Measurements from ENCODE around the gene TULP1.

TULP1 gene

DNA sequence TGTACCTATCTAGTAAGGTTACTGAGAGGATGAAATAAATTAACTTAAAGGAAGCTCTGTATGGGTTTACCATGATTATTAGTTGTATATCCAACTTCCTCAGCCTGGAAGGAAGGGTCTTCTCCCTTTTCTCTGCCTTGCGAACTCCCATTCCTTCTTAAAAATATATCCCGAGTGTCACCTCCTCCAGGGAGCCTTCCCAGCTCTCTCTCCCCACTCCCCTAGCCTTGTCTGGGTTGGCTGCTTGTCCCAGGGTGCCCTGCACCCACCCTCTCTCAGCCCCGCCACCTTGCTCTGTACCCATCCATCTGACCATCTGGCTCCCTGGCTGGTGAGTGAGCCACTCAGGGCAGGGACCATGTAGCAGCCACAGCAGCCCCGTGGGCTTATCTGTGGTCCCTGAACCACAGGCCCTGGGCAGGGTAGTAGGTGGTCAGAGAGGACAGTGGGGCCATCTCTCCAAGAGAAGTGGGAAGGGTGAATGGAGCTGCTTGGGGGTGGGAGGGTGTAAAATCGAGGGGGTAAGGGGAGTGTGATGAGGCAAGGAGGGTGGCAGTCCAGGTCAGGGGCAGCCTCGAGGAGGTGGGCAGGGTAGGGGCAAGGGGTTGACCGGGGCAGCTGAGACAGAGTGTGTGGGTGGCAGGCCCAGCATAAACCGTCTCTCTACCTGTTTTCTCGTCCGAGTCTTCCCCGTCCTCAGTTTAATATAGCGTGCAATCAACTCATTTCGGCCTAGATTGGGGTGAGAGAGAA, 28.6 kb downstream of the TULP1 start:
- no peak for DNase-seq (ENCODE audit: low spot score)

DNA sequence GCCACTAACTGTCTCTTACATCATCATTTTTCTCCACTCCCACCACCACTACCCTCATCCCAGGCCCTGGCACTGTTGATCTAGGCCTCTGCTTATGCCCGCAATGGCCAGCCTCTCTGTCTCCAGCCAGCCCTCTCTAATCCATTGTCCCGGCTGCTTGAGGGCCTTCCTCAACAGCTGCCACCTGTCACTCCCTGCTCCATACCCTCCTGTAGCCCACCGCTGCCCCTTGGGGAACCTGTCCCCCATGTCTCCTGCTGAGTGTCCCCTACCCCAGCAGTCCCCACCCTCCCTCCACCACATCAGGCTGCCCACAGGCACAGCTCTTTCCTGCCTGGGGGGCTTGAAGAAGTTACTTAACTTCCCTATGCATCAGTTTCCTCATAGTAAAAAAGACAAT, 29.2 kb downstream of the TULP1 start:
- no peak for DNase-seq (ENCODE audit: low spot score)

DNA sequence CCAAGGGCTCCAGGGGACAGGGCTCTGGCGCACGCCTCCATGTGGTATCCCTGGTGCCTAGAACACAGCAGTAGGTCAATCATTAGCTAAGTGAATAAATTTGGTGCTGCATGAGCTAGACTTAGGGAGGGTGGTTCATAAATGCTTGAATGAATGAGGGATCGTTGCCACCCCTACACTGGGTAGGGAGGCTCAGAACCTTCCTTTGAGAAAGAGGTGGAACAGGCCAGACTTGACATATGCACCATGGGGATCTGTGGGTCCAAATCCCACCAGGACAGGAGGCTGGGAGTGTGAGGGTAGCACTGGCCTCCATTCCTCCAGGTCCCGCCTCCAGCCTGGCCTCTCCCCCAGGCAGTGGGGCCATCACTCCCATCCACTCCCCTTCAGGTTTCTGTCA, 29.6 kb downstream of the TULP1 start:
- DNase-seq (ENCODE audit: low spot score), result no peak

DNA sequence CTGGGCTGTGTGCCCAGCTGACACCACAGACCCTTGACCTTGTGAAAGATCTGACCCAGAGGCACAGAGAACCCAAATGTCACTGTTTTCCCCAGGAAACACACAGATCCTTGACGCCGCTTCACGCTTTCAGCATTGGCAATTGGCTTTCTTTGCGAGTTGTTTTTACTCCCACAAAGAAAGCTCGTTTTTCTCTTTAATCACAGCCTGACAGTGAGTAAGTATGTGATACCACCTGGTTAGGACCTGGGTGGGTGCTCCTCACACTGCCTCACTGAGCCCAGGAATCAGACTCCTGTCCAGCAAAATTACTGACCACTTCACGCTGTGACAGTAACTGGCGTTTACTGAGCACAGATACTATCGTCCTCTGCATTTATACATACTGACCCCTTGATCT, 31.5 kb downstream of the TULP1 start:
- no peak for DNase-seq (ENCODE audit: low spot score)

DNA sequence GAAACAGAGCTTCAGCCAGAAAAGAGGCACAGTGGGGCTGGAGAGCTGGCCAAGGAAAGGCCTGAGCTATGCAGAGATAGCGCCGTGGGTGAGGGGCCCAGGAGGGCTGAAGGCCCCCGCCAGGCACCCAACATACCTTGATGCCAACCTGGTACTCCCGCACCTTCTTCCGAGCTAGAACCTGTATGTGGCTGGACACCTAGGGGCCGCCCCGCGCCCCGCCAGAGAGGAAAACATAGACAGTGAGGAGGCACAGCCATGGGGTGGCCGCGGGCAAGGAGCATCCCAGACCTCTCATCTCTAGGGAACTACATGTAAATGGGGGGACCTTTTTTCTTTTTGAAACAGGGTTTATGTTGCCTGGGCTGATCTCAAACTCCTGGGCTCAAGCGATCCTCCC, 32.5 kb downstream of the TULP1 start:
- DNase-seq (ENCODE audit: low spot score), result no peak

DNA sequence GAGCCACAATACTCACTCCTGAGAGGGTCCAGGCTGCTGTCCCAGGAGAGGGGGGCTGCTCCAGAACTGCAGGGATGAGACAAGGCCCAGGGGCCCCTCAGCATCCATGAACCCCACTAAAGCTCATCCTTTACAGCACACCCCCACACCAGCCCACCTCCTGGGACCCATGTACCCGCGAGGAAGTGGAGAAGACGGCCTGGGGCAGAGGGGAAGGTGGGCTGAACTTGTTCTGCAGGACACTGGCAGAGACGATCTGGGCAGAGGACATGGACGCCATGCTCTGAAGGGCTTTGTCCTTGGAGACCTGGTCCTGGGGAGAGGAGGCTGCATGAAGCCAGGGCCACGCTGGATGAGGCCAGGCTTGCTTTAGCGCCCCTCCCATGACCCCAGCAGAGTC, 34.4 kb downstream of the TULP1 start:
- DNase-seq (ENCODE audit: low spot score), result no peak

DNA sequence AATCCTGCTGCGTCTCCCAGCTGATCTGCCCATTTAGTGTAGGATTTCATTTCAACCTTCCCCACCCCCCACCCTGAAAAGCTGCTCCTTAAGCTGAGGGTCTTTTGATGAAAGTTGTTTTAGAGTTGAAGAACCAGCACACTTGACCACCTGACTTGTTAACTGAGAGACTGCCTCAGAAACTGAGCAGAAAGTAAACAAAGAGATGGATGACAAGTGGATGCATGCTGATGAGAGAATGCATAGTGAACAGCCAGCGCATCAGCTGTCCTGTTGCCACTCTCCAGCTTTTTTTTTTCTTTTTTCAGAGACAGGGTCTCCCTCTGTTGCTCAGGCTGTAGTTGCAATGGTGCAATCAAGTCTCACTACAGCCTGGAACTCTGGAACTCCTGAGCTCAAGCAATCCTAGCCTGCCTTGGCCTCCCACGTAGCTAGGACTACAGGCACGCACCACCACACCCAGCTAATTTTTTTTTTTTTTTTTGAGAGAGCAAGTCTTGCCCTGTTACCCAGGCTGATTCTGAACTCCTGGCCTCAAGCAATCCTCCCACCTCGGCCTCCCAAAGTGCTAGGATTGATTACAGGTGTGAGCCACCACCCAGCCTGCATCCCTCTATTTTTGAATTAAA, 35.0 kb downstream of the TULP1 start:
- DNase-seq (ENCODE audit: low spot score), result no peak

DNA sequence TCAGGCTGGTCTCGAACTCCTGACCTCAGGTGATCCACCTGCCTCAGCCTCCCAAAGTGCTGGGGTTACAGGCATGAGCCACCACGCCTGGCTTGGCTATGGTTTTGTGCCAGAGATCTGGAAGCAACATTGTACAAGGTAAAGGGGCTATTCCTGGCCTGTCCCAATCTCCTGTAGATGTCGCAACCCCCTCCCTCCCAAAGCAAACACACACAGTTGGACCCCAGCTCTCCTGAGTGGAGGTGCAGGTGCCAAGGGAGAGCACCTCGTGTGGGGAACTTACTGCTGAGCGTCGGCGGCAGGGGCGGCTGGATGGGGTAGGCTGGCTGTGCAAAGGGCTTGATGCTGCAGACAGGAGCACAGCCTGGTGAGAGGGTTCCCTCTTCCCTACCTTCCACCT, 35.7 kb downstream of the TULP1 start:
- DNase-seq (ENCODE audit: low spot score), result no peak

DNA sequence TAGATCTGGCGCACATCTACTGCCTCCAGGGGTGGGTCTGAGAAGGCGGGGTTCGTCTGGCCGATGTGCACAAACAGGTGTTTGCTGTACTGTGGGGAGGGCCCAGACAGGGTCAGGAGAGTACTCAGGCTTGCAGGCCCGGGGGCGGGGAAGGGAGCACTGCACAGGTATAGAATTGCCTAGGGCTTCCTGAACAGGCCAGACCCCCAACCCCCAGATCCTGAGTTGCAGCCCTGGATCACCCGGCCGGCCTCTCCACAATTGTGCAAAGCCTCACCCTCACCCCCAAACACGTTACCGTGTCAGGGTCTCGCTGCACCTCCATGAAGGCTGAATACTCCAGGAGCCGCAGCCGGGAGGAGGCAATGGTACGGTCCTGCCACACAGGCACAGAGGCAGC, 36.7 kb downstream of the TULP1 start:
- no peak for DNase-seq (ENCODE audit: low spot score)

DNA sequence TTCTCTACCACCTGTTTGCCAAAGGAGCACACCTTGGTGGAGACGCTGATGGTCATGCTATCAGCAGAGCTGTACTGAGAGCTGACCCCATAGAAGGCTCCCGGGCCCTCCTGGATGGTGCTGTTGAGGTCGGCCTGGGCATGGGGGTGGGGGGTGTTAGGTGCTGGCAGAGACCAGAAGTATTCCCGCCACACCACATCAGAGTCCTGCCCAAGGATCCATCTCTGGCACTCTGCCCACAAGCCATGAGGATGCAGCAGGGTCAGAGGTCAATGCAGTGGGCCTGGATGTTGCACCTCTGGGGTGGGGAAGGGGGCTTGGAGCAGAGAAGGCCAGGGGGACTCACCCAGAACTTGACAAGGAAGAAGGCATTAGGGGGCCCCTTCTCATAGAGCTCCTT, 37.1 kb downstream of the TULP1 start:
- DNase-seq (ENCODE audit: low spot score), result no peak

DNA sequence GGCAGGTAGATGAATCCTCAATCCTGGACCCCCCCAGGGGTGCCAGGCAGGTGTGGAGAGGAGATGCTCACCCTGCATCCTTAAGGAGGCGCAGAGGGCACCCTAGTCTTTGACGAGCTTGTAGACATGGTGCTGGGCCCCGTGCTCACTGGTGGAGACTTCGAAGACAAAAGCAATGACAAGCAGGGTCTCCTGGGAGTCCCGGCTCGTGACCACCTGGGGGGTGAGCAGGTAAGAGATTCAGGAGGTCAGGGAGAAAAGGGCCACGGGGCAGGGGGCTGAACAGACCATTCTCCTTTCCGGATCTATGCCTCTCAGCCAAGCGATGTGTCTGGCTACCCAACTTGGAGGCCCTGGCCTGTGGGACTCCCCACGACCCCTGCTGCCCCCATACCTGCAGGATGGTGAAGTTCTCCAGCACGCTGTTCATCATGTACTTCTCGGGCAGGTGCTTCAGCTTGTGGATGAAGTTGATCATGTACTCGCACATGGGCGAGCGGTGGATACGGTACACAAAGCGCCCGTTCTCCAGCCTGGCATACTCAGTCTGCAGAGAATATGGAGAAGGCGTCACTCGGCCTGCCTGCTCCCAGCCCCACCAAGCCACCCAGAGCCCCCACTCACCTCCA, 37.6 kb downstream of the TULP1 start:
- no peak for DNase-seq (ENCODE audit: low spot score)

DNA sequence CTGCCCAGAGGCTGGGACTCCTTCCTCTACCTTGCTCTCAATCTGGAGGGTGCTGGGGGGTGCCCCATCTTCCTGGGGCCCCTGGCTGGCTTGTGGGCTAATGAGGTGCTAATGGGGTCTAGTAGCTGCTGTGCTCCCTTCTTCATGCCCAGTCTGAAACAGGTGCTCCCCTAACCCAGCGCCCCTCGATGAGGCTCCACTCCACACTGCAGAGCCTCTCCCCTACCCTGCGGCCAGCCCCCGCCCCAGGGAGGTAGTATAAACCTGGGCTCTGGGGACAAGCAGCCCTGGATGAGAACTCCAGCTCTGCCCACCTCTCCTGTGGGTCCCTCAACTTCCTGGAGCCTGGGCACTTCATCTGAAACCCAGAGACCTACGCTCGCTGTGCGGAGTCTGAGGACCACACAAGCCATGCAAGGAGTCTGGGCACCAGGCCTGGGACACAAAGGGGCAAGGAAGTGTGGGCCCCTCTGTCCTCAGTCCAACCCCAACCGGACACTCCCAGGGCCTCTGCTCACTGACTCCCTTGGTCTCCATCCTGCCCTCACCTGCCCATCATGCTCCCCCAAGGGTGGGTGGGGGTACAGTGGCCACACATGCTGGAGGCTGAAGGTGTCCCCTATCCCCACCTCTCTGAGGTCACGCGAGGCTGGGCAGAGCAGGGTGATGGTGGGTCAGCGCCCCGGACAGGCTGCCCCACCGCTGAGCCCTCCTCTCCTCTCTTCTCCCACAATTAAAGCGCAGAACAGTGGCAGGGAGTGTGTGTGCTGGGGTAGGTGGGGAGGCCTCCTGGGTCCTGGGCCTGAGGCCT, 38.4 kb downstream of the TULP1 start:
- DNase-seq (ENCODE audit: low spot score), result no peak

DNA sequence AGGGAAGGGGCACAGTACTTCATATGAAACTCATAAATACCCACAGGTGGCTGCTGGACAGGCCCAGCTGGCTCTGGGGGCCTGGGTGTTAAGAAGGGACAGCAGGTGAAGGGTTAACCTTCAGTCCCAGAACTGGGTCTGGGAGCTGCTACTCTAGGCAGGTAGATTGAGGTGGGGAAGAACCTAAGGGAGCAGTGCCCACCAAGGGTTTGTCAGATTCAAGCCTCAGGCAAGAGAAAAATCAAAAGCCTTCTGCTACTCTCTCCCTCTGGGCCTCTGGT, 38.9 kb downstream of the TULP1 start:
- DNase-seq (ENCODE audit: low spot score), result no peak

DNA sequence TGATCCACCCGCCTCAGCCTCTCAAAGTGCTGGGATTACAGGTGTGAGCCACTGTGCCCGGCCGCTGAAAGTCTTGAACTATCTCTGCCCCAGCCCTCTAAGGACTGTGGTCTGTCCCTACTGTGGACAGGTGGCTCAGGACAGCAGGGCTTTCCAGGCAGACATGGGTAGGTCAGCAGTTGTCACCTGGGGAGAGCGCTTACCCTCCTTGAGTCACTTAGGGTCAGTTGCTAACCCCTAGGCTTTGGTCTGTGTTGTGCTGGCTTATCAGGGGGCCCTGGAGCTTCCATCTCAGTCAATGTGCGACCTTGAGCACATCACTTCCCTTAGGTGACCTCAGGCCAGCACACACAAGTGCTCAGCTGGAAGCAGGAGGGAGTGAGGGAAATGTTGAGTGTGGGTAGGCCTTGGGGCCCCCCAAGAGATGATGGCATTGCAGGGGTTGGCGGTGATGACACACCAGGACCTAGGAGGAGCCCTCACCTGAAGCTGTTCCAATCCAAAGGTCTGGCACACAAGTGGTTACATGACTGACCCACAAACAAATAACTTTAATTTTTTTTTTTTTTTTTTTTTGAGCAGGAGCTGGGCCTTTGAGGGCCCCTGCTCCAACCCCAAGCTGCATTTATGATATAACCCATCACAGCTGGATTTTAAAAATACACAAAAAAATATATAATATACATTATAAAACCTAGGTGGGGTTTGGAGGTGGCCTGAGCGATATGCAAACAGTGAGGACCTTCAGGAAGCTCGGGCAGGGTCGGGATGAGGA, 39.4 kb downstream of the TULP1 start:
- DNase-seq (ENCODE audit: low spot score), result no peak

DNA sequence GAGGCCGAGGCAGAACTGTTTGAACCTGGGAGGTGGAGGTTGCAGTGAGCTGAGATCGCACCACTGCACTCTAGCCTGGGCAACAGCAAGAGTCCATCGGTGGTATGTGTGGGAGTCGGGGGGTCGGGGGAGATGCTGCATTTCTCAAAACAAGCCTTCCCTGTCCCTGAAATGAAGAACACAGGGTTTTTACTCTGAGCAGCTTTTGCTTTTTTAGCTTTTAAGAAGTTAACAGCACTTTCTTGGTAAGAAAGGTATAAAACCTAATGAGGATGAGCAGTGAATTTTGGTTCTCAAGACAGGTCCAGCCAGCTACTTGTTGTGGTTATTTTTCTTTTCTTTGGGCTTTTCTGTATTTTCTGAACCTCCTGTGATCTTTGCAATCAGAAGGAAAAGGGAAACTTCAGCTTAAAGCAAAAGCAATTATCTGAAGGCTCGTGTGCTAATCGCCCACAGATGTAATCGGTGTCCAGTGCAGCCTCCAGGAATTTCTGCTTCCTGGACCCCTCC, 40.8 kb downstream of the TULP1 start:
- DNase-seq (ENCODE audit: low spot score), result no peak

DNA sequence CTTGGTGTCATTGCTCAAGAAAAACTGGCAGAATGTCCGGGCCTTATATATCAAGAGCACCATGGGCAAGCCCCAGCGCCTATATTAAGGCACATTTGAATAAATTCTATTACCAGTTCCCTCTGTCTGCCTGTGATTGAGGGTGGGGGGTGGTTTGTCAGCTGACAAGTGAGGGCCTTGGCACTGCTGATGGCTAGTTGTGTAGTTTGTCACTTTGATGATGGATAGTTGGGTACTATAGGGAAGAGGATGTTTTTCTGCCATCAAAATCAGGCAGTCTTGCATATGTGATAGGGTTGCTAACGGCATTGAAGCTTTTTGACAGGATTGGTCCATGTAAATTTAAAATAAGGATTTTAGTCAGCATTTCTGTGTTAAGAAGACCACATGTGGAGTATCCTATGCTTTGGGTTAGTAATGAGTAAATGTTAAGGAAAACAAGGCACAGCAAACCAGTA, 42.0 kb downstream of the TULP1 start:
- DNase-seq (ENCODE audit: low spot score), result no peak

DNA sequence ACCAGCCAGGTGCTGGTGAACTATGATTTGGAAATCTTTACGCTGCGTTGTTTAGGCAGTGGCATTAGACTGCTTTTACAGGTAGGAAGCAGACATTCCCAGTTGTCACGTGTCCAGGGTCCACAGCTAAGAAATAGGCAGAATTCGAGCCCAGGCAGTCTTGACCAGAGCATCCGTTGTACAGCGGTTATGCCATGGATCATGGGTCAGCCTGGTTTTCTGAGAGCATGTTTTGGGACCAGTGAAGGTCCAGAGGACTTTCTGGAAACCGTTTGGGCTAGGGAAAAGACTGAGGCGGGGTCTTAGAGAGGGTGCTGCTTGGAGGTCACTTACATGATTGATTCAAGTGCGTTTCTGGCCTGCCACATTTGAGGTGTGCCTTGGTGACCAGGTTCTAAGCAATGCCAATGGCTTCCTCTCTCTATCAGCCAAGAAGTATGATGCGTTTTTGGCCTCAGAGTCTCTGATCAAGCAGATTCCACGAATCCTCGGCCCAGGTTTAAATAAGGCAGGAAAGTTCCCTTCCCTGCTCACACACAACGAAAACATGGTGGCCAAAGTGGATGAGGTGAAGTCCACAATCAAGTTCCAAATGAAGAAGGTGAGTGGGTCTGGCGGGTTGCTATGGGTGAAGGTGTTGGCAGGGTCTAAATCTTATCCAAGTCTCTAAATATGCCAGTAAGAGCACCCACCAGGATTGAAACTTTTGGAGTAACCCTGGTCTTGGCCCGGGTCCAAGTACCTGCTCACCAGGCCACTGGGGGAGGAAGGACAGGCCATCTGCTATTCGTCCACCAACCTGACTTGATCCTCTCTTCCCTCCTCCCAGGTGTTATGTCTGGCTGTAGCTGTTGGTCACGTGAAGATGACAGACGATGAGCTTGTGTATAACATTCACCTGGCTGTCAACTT, 42.7 kb downstream of the TULP1 start:
- peak; percentile 35 for DNase-seq (ENCODE audit: low spot score)

DNA sequence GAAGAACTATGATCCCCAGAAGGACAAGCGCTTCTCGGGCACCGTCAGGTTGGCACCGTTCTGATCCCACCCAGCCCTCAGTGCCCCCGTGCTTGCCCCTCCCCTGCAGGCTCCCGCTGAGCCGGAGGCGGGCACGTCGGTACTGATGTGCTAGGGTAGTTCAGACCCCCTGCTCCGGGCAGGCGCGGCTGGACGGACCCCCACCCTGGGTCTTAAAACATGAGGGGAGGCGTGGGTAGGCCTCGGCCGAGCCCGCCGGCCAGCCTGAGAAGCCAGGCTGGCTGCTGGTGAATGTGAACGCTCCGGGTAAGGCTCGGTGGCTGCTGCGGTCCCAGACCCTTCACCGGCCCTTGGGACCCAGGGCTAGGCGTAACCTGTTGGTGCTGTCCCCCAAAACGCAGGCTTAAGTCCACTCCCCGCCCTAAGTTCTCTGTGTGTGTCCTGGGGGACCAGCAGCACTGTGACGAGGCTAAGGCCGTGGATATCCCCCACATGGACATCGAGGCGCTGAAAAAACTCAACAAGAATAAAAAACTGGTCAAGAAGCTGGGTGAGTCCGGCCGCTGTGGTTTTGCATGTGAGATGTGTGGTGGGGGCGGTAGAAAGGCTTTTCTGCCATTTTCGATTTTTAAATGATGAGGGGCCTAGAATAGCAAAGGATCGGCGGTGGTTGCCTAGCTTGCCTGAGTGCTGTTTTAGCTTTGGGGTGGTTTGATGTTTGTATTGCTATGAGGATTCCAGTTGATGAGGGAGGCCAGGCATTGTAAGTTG, 43.5 kb downstream of the TULP1 start:
- DNase-seq (ENCODE audit: low spot score), result no peak

DNA sequence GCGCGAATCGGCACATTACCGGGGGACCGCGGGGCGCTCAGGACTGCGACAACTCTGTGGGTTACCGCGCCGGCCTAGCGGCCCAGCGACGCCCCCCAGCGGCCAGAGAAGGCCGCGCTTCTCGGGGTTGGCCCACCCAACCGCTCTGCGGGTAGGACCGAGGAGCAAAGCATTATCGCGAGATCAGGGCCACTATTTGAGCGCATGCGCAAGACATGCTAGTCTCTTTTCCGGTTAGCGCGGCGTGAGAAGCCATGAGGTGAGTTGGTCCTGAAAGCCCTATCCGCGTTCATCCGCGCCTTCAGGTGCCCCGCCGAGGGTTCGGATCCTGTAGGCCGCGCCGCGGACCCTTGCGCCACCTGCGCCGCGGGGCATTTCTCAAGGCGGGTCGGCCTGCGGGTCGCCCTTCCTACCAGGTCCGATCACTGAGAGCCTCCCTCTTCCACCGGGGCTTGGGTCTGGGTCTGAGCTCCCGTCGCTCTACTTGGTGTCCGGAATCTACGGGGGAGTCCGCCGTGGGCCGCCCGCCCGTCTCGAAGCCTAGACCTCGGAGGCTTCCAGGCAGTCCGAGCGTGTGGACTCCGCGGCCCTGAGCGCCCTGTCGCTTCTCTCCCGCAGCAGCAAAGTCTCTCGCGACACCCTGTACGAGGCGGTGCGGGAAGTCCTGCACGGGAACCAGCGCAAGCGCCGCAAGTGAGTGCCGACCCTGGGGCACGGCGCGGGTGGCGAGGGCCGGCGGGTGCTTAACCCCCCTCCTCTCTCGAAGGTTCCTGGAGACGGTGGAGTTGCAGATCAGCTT, 44.3 kb downstream of the TULP1 start, which contains the start of gene RPL10A:
Gene RPL10A, plus strand, starts transcription at position 221 of the 799 bp plus-strand sequence. Its CDS starts 34 bp downstream, at position 255.
- peak; percentile 98 for DNase-seq (ENCODE audit: low spot score)
